T-helper 1 cell treated with Interleukin-12 subunit alpha and Interleukin-12 subunit beta and Interleukin-4 antibody, amounts not matched to agents 30 ng/mL and 1 ng/mL, for 36 hours (primary cell): ENCODE results near the gene KCTD2. TPM values are rescaled to one million over a fixed set of nuclear protein-coding genes. Genes with fewer than 3 reads are reported as not detected.
"Not testable (repeated sequence)": the region's sequence is repeated elsewhere in the genome, so short reads cannot be mapped to it uniquely, and the experiment has no call there.

Source experiments
- intact Hi-C: fragments of 100-400 bp; cut with micrococcal nuclease; formaldehyde crosslinking; loops from one replicate; pipeline ENCODE4 v1.15.1; 2024
- total RNA-seq: library from RNA; stranded (reverse); gene quantifications from 2 replicates; pipeline ENCODE4 v1.2.3, GENCODE V29; 2022

Gene KCTD2
- total RNA-seq, 1 donor from 2014 or later = 20.3 TPM

- intact Hi-C loops = no loop called here
Measured at GRCh38 chr17:75019710-75020109, 27.3 kb upstream of the KCTD2 start.

GRCh38 chr17:75020331-75021110 is 26.5 kb upstream of the KCTD2 start:
- intact Hi-C loops = no loop called here

- intact Hi-C loops = no loop called here
Measured at GRCh38 chr17:75024686-75025397, 22.2 kb upstream of the KCTD2 start.

DNA sequence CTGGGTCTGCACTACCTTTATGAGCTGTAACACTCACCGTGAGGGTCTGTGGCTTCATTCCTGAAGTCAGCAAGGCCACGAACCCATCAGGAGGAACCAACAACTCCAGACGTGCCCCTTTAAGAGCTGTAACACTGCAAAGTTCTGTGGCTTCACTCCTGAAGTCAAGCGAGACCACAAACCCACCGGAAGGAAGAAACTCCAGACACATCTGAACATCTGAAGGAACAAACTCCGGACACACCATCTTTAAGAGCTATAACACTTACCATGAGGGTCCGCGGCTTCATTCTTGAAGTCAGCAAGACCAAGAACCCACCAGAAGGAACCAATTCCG is 21.7 kb upstream of the KCTD2 start:
- intact Hi-C loops = not testable (repeated sequence)

- intact Hi-C loops = not testable (repeated sequence)
Measured at GRCh38 chr17:75026650-75027049, 20.4 kb upstream of the KCTD2 start.

GRCh38 chr17:75030161-75030560 is 16.9 kb upstream of the KCTD2 start:
- intact Hi-C loops = loop anchor here (5.0 to 10.0 kb wide), 3 partner anchors 232 to 485 kb away; partner anchors contain the start of genes CASKIN2, GGA3, MRPS7 and NHERF1

DNA sequence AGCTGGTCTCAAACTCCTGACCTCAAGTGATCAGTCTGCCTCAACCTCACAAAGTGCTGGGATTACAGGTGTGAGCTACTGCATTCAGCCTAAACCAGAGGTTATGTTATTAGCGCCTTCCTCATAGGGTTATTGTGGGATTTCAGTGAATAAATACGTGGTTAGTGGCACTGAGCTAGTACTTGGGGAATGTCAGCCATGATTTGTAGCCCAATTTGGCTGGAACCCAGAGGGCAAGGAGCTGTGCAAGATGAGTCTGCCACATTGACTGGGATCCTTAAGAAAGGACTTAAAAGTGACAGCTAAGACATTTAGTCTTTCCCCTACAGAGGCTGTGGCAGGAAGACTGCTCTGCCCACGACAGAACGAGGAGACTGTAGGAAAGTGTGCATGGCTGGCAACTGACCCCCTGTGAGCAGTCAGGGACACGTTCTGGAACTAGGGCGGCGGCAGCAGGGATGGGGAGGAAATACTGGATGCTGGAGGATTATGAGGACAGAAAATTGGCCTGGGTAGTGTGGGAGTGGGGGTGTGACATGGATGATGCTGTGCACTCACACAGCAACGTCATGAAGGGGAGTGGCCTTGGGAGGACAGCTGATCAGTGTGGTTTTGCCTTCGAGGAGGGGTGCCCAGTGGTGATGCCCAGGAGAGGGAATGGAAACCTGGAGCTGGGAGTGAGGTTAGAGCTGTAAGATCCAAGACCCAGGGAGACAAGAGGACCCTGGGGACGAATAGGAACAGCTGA is 14.9 kb upstream of the KCTD2 start:
- intact Hi-C loops = loop anchor here (1.0 to 10.0 kb wide), 4 partner anchors 71 to 483 kb away; partner anchors contain the start of genes CASKIN2, GGA3, MRPS7 and NHERF1

GRCh38 chr17:75032720-75033280 is 14.2 kb upstream of the KCTD2 start:
- intact Hi-C loops = loop anchor here (1.0 to 10.0 kb wide), 4 partner anchors 71 to 482 kb away; partner anchors contain the start of genes CASKIN2, GGA3, MRPS7 and NHERF1

GRCh38 chr17:75033346-75034235 is 13.4 kb upstream of the KCTD2 start:
- intact Hi-C loops = loop anchor here (1.0 to 10.0 kb wide), 6 partner anchors 13 to 481 kb away; partner anchors contain the start of genes ATP5PD, CASKIN2, CDR2L and GGA3

- intact Hi-C loops = loop anchor here (1.0 to 10.0 kb wide), 6 partner anchors 12 to 480 kb away; partner anchors contain the start of genes ATP5PD, CASKIN2, CDR2L and GGA3
Measured at GRCh38 chr17:75034236-75034908, 12.7 kb upstream of the KCTD2 start.

GRCh38 chr17:75036643-75037268 is 10.3 kb upstream of the KCTD2 start:
- intact Hi-C loops = loop anchor here (10.0 kb wide), 1 partner anchor 478 kb away; the partner anchor contains the start of genes CASKIN2 and TSEN54

- intact Hi-C loops = loop anchor here (10.0 kb wide), 1 partner anchor 476 kb away; the partner anchor contains the start of genes CASKIN2 and TSEN54
Measured at GRCh38 chr17:75039238-75039637, 7.8 kb upstream of the KCTD2 start.

- intact Hi-C loops = no loop called here
Measured at GRCh38 chr17:75041656-75042280, 5.3 kb upstream of the KCTD2 start.

DNA sequence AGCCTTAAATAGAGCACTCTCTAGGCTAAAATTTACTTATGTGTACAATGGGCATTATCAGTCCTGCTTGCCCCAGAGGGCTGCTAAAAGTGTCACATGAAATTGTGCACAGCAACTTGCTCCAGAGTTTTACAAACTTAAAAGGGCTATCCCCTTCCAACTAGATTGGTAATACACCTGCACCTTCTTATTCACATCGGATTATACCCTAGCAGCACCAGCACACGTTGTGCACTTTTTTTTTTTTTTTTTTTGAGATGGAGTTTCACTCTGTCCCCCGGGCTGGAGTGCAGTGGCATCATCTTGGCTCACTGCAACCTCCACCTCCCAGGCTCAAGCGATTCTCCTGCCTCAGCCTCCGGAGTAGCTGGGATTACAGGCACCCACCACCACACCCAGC is 3.2 kb upstream of the KCTD2 start:
- intact Hi-C loops = not testable (repeated sequence)

DNA sequence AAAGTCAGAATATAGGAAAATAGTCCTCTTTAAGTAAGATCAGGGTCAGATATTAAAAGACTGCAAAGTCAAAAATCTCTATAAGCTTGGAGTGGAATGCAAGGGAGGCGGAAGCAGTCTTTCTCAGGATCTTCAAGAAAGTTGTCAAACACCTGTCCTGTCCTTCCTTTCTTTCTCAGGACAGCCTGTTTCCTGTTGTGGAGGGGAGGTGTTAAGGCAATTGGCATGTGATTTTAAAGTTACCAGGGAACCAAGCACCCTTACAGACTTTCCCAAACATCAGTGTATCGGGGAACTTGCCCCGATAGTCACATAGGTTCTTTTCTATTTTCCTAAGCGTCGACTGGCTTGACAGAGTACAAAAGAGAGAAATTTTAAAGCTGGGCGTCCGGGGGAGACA is 2.3 kb upstream of the KCTD2 start:
- intact Hi-C loops = loop anchor here (5.0 kb wide), 5 partner anchors 32 to 363 kb away; partner anchors contain the start of genes ARMC7, GRB2, MRPL58 and SLC16A5

GRCh38 chr17:75045946-75046406 is 1.0 kb upstream of the KCTD2 start:
- intact Hi-C loops = loop anchor here (1.0 to 5.0 kb wide), 11 partner anchors 12 to 479 kb away; partner anchors contain the start of genes ARMC7, CDR2L, GGA3 and GRB2

DNA sequence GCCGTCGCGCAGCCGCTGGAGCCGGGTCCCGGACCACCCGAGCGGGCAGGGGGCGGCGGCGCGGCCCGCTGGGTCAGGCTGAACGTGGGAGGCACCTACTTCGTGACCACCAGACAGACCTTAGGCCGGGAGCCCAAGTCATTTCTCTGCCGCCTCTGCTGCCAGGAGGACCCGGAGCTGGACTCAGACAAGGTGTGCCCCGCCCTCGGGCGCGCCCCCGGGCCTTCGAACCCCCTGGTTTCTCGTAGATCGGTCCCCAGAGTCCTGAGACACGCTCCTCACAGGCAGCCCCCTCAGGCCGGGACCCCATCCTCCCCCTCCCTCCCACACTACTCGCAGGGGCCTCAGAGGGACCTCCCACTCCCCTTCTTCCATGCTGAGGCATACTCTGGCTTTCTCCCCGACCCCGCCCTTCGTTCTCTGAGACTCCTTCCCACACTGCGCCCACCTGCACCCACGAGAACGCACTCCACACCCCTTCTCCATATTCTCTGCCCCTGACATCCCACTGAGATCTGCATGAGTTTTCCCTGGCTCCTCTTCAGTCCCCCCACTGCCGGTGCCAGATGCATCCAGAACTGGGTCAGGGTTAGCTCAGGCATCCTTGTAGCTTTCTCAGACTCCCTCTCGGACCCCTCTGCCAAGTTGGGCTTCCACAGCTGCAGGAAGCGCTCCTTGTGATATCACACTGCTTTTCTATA is 523 bp downstream of the KCTD2 start:
- intact Hi-C loops = loop anchor here (1.0 to 5.0 kb wide), 11 partner anchors 35 to 477 kb away; partner anchors contain the start of genes ARMC7, CDR2L, GGA3 and GRB2
